GM18511 (cell line): ENCODE measurements around the gene TTLL6.

Experiments used
- ATAC-seq: cut with Tn5 transposase; IDR thresholded peaks from one replicate; pipeline ENCODE4 v1.9.1; 2021; ENCODE audit warnings: mild to moderate bottlenecking, moderate library complexity; ENCODE audit not compliant: unreplicated experiment

Gene TTLL6

GRCh38 chr17:48761114-48761513 lies 55.9 kb downstream of the TTLL6 start:
- ATAC-seq, result no peak

GRCh38 chr17:48760411-48760810 lies 56.6 kb downstream of the TTLL6 start:
- ATAC-seq, result no peak

GRCh38 chr17:48759288-48759687 lies 57.7 kb downstream of the TTLL6 start:
- no peak for ATAC-seq

- ATAC-seq, result no peak
These were observed 59.5 kb downstream of the TTLL6 start for GRCh38 chr17:48757524-48757961.

GRCh38 chr17:48756830-48757251 lies 60.2 kb downstream of the TTLL6 start:
- ATAC-seq, result no peak

- no peak for ATAC-seq
These were observed 61.7 kb downstream of the TTLL6 start for GRCh38 chr17:48755356-48755755.

- no peak for ATAC-seq
These were observed 62.3 kb downstream of the TTLL6 start for GRCh38 chr17:48754500-48755261.

GRCh38 chr17:48753794-48754499 lies 63.1 kb downstream of the TTLL6 start:
- ATAC-seq, result no peak

GRCh38 chr17:48752399-48753288 lies 64.4 kb downstream of the TTLL6 start:
- ATAC-seq, result no peak

GRCh38 chr17:48751733-48752398 lies 65.2 kb downstream of the TTLL6 start:
- ATAC-seq, result no peak

- no peak for ATAC-seq
These were observed 65.9 kb downstream of the TTLL6 start for GRCh38 chr17:48751172-48751571.

GRCh38 chr17:48749621-48750553 lies 67.1 kb downstream of the TTLL6 start:
- ATAC-seq, result no peak

GRCh38 chr17:48748718-48749566 lies 68.1 kb downstream of the TTLL6 start:
- no peak for ATAC-seq

GRCh38 chr17:48747445-48748363 lies 69.3 kb downstream of the TTLL6 start:
- no peak for ATAC-seq

GRCh38 chr17:48746916-48747444 lies 70.0 kb downstream of the TTLL6 start:
- ATAC-seq, result no peak

GRCh38 chr17:48745381-48746275 lies 71.4 kb downstream of the TTLL6 start:
- ATAC-seq, result no peak
